Measurements from ENCODE around the gene IQGAP1. TPM values are rescaled to one million over a fixed set of nuclear protein-coding genes. Genes with fewer than 3 reads are reported as not detected.
"Not testable (repeated sequence)": the region's sequence is repeated elsewhere in the genome, so short reads cannot be mapped to it uniquely, and the experiment has no call there.

Gene IQGAP1
- total and polyA plus RNA-seq, 8 donors = 178 to 296 (median 222) TPM

DNA sequence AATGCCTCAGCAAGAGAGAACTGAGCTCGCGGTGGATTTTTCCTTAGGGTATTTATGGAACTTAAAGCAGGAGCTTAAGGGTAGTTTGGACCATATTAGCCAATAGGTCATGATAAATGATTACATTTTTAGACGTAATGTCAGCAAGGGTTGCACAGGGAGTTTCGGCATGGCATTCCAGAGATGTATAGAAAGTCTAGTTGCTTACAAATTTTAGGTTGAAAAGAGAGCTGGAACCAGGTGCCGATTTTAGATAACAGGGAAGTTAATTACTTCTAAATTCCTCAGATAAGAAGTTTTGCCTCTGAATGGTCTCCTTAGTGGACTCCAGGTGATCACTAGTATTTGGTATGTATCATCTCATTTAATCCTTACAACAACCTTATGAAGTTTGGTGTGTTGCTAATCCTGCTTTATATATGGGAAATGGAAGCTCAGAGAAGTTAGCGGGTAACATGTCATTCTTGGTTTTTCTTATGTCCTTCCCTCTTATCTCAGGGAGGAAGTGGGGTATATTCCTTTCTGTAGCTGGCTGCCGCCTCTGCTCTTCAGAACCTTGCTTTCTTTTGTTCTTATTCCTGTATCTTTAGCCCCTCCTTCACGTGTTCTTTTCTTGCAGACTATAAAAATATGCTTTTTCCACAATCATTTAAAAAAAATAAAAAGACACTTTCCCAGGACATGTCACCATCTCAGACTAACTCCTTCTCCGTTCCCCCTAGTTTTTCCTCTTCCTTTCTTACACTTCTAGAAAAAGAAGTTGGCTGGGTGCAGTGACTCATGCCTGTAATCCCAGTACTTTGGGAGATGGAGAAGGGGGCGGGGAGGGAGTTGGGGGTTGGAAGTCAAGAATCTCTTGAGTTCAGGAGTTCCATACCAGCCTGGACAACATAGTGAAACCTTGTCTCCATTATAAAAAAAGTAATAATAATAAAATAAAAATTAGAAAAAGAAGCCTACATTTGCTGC is 25.7 kb downstream of the IQGAP1 start:
- intact Hi-C loops (cut with DNase I) = no loop called here
- Histone ChIP-seq H3K9me3 (no peaks in the 10 kb centered on the region), H3K4me1 (peaks cover 37 to 77% of the 10 kb centered on the region in 2 donors), H3K36me3 (no peaks in the 10 kb centered on the region), H3K27me3 (no peaks in the 10 kb centered on the region), H3K4me3 (peak overlapping the region in 1 of 2 donors; percentile 15), H3K27ac (peak overlapping the region; percentile 81 to 88)
- TF ChIP-seq, protein P1, sequence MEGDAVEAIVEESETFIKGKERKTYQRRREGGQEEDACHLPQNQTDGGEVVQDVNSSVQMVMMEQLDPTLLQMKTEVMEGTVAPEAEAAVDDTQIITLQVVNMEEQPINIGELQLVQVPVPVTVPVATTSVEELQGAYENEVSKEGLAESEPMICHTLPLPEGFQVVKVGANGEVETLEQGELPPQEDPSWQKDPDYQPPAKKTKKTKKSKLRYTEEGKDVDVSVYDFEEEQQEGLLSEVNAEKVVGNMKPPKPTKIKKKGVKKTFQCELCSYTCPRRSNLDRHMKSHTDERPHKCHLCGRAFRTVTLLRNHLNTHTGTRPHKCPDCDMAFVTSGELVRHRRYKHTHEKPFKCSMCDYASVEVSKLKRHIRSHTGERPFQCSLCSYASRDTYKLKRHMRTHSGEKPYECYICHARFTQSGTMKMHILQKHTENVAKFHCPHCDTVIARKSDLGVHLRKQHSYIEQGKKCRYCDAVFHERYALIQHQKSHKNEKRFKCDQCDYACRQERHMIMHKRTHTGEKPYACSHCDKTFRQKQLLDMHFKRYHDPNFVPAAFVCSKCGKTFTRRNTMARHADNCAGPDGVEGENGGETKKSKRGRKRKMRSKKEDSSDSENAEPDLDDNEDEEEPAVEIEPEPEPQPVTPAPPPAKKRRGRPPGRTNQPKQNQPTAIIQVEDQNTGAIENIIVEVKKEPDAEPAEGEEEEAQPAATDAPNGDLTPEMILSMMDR (IDR thresholded peaks at IDR 0.05) = no peak
- ATAC-seq (peak; percentile 51), DNase-seq (no peak)

DNA sequence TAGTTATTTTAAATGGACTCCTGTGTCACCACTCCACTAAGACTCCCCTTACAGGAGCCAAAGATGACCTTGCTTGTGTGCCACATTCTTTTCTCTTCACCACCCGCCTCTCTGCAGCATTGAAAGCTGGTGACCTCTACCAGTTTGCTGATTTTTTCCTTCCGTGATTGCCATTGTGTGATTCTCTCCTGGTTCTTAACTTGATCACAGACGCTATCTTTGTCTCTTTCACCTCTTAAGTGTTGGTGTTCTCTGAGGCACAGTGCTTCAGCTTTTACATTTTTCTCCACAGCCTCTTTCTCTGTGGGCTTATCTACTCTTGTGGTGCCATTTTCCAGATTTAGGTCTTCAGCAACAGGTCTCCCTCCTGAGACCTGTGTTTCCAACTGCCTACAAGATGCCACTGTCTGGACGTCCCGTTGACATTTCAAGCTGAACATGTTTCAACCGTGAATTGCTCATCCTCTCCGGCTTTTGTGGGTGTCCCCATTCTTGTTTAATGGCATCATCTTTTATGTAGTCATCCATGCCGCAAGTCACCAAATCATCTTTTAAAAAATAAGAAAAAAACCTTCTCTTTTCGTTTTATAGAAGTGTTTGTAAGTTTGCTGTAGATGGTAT is 26.5 kb downstream of the IQGAP1 start:
- Histone ChIP-seq H3K36me3 (no peaks in the 10 kb centered on the region), H3K9me3 (no peaks in the 10 kb centered on the region), H3K27ac (peak overlapping the region; percentile 81 to 88), H3K27me3 (no peaks in the 10 kb centered on the region), H3K4me1 (peaks cover 44 to 77% of the 10 kb centered on the region in 2 donors), H3K4me3 (no peak overlapping the region)
- intact Hi-C loops (cut with DNase I) = no loop called here
- TF ChIP-seq, protein P1 (IDR thresholded peaks at IDR 0.05) = no peak
- no peak for ATAC-seq
- DNase-seq = no peak

DNA sequence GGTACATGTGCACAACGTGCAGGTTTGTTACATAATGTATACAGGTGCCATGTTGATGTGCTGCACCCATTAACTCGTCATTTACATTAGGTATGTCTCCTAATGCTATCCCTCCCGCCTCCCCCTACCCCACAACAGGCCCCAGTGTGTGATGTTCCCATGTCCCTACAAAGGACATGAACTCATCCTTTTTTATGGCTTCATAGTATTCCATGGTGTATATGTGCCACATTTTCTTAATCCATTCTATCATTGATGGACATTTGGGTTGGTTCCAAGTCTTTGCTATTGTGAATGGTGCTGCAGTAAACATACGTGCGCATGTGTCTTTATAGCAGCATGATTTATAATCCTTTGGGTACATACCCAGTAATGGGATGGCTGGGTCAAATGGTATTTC is 28.0 kb downstream of the IQGAP1 start:
- ATAC-seq; DNase-seq; H3K9me3 ChIP-seq; H3K27me3 ChIP-seq; intact Hi-C loops (cut with DNase I); H3K27ac ChIP-seq; H3K4me3 ChIP-seq; H3K36me3 ChIP-seq: not testable (repeated sequence)
- peaks cover 56 to 81% of the 10 kb centered on the region in 2 donors for H3K4me1 ChIP-seq

DNA sequence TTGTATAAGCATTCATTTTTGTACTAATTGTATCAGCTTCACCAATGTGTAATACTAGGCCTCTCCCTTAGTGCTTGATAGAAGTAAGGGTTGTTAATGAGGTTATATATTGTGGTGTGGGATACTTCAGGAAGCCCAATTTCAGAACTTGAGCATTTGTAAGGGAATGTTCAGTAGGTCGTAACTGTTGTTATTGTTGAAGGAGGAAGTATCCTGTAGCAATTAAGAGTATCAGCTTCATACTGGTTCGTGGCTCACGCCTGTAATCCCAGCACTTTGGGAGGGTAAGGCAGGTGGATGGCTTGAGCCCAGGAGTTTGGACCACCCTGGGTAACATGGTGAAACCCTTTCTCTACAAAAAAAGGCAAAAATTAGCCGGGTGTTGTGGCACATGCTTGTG is 30.6 kb downstream of the IQGAP1 start:
- peaks cover 51 to 81% of the 10 kb centered on the region in 2 donors for H3K4me1 ChIP-seq
- H3K36me3 ChIP-seq = no peaks in the 10 kb centered on the region
- H3K9me3 ChIP-seq = no peaks in the 10 kb centered on the region
- H3K27me3 ChIP-seq = no peaks in the 10 kb centered on the region
- H3K4me3 ChIP-seq = no peak overlapping the region
- ATAC-seq (no peak), DNase-seq (no peak)
- TF ChIP-seq, protein P1 (IDR thresholded peaks at IDR 0.05) = no peak
- intact Hi-C loops (cut with DNase I) = no loop called here
- H3K27ac ChIP-seq = peak overlapping the region in 1 of 2 donors; percentile 46

DNA sequence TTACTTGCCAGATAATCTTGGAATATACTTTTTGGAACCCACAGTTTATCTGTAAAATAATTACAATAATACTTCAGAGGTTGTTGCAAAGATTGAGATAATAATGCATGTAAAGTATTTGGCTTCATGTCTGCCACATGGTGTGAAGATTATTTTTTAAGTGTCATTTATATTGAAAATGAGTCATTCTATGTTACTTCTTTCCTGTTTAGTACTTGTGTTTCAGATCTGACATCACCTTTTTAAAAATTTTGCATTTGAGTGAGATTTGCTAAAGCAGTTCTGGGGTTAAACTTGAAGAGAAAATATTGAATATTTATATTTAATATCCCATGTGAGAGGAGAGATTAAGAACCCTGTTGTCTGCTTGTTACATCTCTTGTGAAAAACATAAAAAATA is 31.2 kb downstream of the IQGAP1 start:
- intact Hi-C loops (cut with DNase I) = no loop called here
- no peaks in the 10 kb centered on the region for H3K9me3 ChIP-seq
- ATAC-seq (no peak), DNase-seq (no peak)
- H3K27me3 ChIP-seq = no peaks in the 10 kb centered on the region
- TF ChIP-seq, protein P1 (IDR thresholded peaks at IDR 0.05) = no peak
- H3K36me3 ChIP-seq = no peaks in the 10 kb centered on the region
- H3K4me1 ChIP-seq = peaks cover 45 to 80% of the 10 kb centered on the region in 2 donors
- no peak overlapping the region for H3K4me3 ChIP-seq
- peak overlapping the region; percentile 22 to 46 for H3K27ac ChIP-seq

All from left lung (tissue), 10 donors.